Transverse colon (tissue), 3 donors: ENCODE data around the gene MAN1B1.

ENCODE experiments used
- CTCF ChIP-seq, 5 experiments: fragments of 200-600 bp in 3 of 5; fragments of 450-650 bp in 2 of 5; sonication (generic) in 3 of 5; IDR thresholded peaks; 1 replicate in 2 of 5; 2 replicates in 3 of 5; pipeline ENCODE4 v1.5.1; 2016 to 2017; ENCODE audit warnings: antibody characterized with exemption in 5 of 5, inconsistent platforms in 3 of 5, mild to moderate bottlenecking in 2 of 5, moderate library complexity in 1 of 5
- POLR2A ChIP-seq: fragments of 450-650 bp; IDR thresholded peaks from one replicate; pipeline ENCODE4 v1.6.1; 2016; ENCODE audit warnings: antibody characterized with exemption, mild to moderate bottlenecking, moderate library complexity

- TF ChIP-seq CTCF (IDR thresholded peaks at IDR 0.05) (no peak), POLR2A (no peak)
These were observed 16.4 kb upstream of the MAN1B1 start, which contains the start of gene SAPCD2 for GRCh38 chr9:137070201-137070905.
